Prostate gland (tissue), 2 donors: Measurements from ENCODE around the gene ACOXL.

Experiments used
- CTCF ChIP-seq, 4 experiments: fragments of 200-600 bp in 2 of 4; fragments of 450-650 bp in 2 of 4; sonication (generic) in 2 of 4; IDR thresholded peaks; 1 replicate in 3 of 4; 2 replicates in 1 of 4; pipeline ENCODE4 v1.5.1; 2016 to 2019; ENCODE audit warnings: antibody characterized with exemption in 4 of 4, mild to moderate bottlenecking in 2 of 4, moderate library complexity in 2 of 4
- POLR2A ChIP-seq: fragments of 450-650 bp; IDR thresholded peaks from one replicate; pipeline ENCODE4 v1.6.1; 2016; ENCODE audit warnings: antibody characterized with exemption, mild to moderate bottlenecking
- POLR2AphosphoS5 ChIP-seq: sonication (generic); formaldehyde crosslinking; IDR thresholded peaks from one replicate; pipeline ENCODE4 v1.6.1; 2017; ENCODE audit warnings: antibody characterized with exemption

- no peak for TF ChIP-seq CTCF (IDR thresholded peaks at IDR 0.05)
- TF ChIP-seq POLR2AphosphoS5 = no peak
- TF ChIP-seq POLR2A = no peak
Measured at GRCh38 chr2:111154758-111155157, 422.4 kb downstream of the ACOXL start.
